DMS53 treated with DMSO at 0.1 percent for 48 hours (cell line): ENCODE measurements around the gene LY6G5C.

Experiments used
- DNase-seq: peaks from one replicate; lab custom pipeline; 2025; ENCODE audit not compliant: unreplicated experiment; lab: John Stamatoyannopoulos, UW

LY6G5C gene

GRCh38 chr6:31691564-31692108 is 10.8 kb upstream of the LY6G5C start:
- DNase-seq, result no peak

GRCh38 chr6:31691078-31691463 is 10.2 kb upstream of the LY6G5C start:
- DNase-seq, result no peak

DNA sequence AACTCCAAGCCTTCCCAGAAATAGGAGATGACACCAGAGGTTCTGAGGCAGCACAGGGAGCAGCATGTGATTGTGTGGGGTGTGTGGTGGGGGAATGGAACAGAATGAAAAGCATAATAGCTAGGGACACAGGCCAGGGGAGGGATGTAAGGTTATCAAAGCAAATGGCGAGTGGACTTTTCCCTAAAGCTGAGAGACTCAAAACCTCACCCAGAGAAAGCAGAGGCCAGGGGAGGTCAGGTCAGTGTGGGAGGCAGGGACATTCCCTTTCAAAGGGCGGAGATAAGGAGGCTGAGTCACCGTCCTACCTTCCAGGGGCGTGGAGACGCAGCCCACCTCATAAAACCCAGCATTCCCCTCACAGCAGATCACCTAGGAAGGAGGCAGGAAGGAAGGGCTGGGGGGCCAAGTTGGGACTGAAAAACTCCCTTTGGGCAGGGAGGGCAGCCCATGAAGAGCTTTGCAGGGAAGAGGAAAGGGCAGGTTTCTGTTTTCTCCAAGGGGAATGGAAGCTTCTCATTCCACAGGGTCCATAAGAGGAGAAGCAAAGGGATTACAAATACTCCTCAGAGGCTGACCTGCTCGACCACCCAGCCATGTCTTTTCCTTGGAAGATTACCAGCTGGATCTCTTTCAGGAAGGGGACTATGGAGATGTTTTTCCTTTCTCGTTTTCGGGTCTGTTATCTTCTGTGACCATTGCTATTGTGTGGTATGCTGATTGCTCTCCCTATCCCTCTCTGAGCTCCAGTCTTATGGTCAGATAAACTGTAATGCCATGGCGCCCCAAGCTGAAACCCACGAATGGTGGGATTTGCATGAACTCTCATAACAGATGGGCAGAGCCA is 9.6 kb upstream of the LY6G5C start:
- no peak for DNase-seq

DNA sequence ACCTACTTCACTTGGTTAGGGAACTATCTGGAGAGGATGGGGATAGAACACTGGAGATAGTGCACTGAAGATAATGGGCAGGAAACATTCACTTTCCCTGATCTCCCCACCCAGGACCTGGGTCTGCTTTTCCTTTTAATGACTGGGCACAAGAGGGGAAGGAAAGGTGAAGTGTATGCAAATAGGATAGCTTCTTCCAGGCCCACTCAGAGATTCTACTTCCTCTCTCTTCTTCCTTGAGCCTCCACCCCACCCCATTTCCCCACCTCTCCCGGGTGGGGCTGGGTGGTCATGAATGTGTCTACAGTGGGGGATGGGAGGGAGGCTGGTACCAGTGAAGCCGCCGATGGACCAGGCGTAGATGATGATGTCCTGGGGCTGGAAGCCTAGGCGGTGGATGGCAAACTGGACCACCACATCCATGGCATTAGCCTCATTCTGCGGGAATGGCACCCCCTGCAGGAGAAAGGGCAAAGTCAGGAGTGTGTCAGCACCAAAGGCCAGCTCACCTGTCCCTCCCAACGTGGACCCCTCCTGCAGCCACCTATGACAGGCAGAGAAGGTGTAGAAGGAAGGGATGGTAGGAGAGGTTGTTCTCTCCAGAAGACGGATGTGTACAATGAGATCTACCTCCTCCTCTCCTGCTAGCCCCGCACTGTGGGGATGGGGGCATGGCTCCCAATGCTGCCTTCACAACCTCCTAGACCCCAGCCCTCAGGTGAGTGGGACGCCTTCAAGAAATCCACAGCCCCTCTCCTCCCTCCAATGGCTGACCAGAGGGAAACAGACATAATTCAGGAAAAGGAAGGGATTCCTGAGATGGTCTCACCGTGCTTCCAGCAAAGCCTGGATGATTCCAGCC is 8.6 kb upstream of the LY6G5C start:
- no peak for DNase-seq

- DNase-seq, result no peak
Observed at GRCh38 chr6:31687860-31688693, 7.2 kb upstream of the LY6G5C start.

- no peak for DNase-seq
Observed at GRCh38 chr6:31687321-31687720, 6.5 kb upstream of the LY6G5C start.

DNA sequence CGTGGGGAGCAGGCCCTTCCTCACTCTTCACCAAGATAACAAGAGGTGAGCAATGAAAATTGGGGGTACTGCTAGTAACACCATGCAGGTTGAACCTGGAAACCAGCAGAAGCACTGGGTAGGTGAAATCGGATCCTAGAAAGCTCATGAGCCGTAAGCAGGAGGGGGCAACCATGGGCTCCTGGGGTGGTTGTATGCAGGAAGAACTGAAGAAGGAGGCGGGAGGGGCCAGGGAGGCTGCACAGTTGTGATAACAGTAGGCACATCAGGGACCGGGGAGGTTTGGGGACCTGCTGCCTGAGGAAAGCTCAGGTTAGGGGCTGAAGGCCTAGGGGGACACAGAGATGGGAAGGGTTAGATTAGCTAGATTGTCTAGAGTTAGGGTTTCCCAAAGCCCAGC is 5.6 kb upstream of the LY6G5C start:
- no peak for DNase-seq

DNA sequence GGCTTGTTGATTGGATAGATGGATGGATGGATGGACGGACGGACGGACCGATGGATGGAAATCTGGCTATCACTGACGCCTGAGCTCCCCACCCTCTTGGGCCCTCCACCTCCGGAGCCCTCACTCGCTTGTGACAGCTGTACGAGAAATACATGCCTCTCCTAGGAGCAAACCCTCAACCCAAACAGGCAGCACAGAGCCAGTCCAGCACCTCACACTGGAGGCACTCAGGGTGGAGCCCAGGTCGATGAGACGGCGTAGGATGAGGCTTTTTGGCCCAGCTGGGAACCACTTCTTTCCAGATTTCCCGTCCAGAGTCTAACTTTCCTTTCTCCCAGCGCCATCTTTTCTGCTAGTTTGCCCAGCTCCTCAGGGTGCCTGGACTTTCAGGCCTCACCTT is 2.7 kb upstream of the LY6G5C start:
- peak; percentile 8 for DNase-seq

- DNase-seq, result peak; percentile 29
Observed at GRCh38 chr6:31681135-31681671, 336 bp upstream of the LY6G5C start.

DNA sequence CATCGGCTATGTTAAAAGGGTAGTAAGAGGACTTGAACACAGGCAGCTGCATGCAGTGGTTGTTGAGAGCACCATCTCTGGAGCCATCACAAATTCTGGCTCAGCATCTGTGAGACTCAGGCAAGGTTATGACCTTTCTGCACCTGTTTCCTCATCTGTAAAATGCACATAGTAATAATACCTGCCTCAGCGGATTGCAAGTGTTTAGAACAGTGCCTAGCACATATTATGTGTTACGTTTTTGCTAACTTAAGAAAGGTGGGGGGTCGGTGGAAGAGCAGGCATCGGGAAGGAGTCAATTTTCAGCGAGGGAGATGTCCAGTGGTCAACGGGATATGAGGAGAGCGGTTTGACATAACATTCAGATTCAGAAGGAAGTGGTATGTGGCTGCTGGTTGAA is 2.9 kb downstream of the LY6G5C start:
- no peak for DNase-seq

GRCh38 chr6:31676904-31677303 is 4.0 kb downstream of the LY6G5C start:
- DNase-seq, result no peak

DNA sequence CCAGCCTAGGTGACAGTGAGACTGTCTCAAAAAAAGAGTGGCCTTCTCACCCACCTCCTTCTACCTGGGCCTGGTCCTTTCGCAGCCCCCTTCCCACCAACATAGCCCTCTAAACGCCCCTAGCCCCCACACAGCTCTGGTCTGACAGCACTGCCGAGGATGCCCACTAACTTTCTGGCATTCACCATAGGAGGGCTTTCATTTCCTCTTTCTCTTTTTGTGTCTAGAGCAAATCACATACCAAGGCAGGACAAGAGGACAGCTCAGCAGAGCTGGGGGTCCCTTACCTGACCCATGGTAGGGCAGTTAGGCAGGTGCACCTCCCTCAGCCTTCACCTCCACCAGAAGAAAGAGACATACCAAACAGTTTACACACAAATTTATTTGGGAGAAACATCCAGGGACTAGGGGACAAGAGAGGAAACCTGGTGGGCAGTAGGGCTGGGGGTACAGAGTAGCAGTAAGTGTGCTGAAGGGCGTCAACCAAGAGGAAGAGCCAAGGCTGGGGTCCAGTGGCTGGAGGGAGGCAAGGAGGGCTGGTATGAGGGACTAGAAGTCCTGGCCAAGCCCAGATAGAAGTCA is 4.5 kb downstream of the LY6G5C start:
- DNase-seq, result no peak

- no peak for DNase-seq
Observed at GRCh38 chr6:31669676-31670075, 11.2 kb downstream of the LY6G5C start, which contains the start of gene LY6G5B. LY6G5B (plus strand) TSS chr6:31669976; CDS start chr6:31670951, 975 bp downstream.

DNA sequence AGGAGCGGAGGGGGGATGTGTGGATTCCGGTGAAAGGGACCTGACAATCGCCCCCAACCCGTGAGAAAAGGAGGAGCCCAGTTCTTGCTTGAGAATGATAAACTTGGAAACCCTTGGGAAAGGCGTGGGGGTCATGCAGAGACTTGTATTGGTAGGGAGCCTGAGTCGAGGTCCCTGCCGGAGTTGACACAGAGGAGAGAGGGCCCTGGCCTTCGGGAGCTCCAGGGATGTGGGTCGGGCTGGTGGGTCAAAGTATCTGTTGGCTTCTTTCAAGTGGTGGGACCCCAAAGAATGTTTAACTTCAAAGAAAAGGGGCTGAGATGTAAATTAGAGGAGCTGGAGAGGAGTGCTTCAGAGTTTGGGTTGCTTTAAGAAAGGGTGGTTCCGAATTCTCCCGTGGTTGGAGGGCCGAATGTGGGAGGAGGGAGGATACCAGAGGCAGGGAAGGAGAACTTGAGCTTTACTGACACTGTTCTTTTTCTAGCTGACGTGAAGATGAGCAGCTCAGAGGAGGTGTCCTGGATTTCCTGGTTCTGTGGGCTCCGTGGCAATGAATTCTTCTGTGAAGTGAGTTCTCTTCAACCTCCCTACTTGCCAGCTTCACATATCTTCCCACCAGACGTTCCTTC is 14.4 kb downstream of the LY6G5C start:
- no peak for DNase-seq

DNA sequence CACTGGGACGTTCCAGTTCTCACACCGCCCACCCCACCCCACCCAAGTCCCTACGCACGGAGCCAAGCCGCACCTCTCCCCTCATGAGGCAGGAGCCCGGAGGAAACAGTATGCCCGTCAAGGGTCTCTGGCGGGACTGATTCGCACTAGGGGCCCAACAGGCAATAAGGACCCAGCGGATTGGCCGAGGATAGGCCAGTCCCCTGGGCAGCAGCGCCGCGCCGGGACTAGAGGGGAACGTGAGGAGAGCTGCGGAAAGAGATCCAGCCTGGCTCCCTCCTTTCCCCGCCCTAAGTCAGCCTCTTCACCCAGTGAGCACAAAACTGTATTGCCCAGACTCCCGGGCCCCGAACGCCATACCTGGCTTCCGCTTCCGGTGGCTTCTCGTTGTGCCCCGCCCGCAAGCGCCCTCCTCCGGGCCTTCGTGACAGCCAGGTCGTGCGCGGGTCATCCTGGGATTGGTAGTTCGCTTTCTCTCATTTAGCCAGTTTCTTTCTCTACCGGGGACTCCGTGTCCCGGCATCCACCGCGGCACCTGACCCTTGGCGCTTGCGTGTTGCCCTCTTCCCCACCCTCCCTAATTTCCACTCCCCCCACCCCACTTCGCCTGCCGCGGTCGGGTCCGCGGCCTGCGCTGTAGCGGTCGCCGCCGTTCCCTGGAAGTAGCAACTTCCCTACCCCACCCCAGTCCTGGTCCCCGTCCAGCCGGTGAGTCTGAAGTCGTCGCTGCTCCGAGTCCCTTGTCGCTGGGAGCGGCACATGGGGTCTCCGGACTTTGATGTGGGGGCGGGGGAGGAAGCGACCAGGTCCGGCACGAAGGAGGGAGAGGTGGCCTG is 15.1 kb downstream of the LY6G5C start, which contains the start of gene CSNK2B:
CSNK2B (plus strand) TSS at position 580 of the 836 bp plus-strand sequence. CDS start 752 bp downstream, outside the sequence.
- peak; percentile 96 for DNase-seq

DNA sequence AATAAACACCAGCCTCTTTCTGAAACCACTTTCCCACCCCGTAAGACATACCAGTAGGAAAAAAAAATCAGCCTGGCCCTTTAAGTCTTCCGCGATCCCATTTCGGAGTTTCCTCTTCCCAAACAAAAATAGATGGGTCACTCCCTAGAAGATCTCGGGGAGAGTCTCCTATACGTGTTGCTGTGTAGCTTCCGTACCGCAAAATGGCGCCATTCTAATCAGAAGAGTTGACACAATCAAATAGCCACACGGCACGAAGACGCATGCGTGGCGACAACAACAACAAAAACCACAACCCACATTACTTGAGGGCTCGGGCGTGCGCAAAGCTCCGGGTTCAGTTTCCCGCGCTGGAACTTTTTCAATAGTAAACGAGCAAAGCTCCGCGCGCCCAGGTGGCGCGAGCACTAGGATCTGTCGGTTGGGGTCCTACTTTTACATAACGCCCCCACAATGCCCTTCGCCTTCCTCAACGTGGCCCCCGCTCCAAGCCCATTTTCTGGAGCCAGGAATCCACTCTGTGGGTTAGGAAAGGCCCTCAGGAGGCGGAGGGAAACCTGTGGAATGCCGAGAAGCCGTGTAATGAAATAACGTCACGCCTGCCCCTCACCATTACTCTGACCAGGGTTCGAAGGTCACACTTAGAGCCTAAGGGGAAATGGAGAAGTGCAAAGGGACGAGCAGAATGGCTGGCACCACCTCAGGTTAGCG is 15.9 kb downstream of the LY6G5C start, which contains the start of gene GPANK1:
GPANK1 (minus strand) TSS at position 208 of the 711 bp plus-strand sequence. CDS start 519 bp downstream, outside the sequence.
- peak; percentile 90 for DNase-seq

- no peak for DNase-seq
Observed at GRCh38 chr6:31663961-31664789, 16.7 kb downstream of the LY6G5C start.
